ENCODE measurements around the gene LAMC2. TPM values are rescaled to one million over a fixed set of nuclear protein-coding genes. Genes with fewer than 3 reads are reported as not detected.

LAMC2 gene
- total and polyA plus RNA-seq, 2 of the 8 experiments (the other 6 are each of a cell fraction or from before 2014, with no cell fraction given) = 4.6 to 12.9 TPM

DNA sequence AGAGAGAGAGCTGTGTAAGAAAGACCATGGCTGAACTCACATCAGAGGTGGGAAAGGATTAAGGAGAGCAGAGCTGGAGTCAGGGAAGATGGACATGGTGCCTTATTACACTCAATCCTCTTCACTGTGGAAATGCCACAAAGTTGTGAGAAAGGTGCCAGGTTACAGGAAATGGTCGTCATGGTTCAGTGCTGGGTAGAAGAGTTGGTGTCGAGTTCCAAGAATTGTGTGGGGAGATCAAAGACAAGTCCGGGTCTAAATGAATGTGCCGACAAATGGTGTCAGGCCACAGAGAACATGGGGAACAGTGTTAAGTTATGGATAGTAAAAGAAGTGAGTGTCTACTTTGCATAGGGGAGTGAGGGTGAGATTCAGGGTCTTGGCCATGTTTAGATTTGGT, 40.9 kb downstream of the LAMC2 start (continued):
- TF ChIP-seq EGR1 (IDR thresholded peaks at IDR 0.05; ENCODE audit: borderline replicate concordance, low read depth, low read length) = no peak
- TF ChIP-seq RXRA (IDR thresholded peaks at IDR 0.05; ENCODE audit: insufficient read depth, low read depth, low read length) = no peak
- no peak for TF ChIP-seq SP1 (IDR thresholded peaks at IDR 0.05; ENCODE audit: low read depth, low read length)
- TF ChIP-seq KDM5A (IDR thresholded peaks at IDR 0.05; ENCODE audit: low read length) = no peak
- no peak for TF ChIP-seq EP300 (IDR thresholded peaks at IDR 0.05; ENCODE audit: borderline replicate concordance in 1 of 2, low read depth in 2 of 2, low read length in 2 of 2)
- no peak for TF ChIP-seq SIRT6 (IDR thresholded peaks at IDR 0.05; ENCODE audit: low read length)
